ENCODE data around the gene MKX. TPM values are rescaled to one million over a fixed set of nuclear protein-coding genes. Genes with fewer than 3 reads are reported as not detected.

The MKX gene
- total RNA-seq, 1 donor from 2014 or later: 1.7 TPM

DNA sequence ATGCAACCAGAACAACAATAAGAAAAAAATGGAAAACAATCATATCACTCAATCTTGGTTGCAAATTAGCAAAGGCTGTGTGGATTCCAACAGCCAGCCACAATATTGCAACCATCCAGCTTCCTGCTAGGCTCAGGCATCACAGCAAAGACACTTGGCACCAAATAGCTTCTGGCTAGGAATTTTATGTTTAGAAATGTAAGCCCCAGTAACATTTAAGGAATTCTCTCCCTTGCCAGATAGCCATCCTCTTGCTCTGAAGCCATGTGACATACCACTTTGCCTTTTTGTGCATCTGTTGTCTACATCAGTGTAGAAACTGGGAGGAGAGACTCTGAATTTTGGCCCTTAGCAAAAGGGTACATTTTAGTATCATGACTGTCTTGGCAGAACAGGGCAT lies 22.2 kb downstream of the MKX start:
- no peak for ATAC-seq
- Histone ChIP-seq H3K27ac (no peak overlapping the region), H3K36me3 (no peaks in the 10 kb centered on the region), H3K27me3 (no peaks in the 10 kb centered on the region), H3K4me3 (no peak overlapping the region), H3K9me3 (no peaks in the 10 kb centered on the region), H3K4me1 (no peaks in the 10 kb centered on the region)
- DNase-seq: no peak
- intact Hi-C loops (cut with DNase I): no loop called here
- TF ChIP-seq, protein P1, sequence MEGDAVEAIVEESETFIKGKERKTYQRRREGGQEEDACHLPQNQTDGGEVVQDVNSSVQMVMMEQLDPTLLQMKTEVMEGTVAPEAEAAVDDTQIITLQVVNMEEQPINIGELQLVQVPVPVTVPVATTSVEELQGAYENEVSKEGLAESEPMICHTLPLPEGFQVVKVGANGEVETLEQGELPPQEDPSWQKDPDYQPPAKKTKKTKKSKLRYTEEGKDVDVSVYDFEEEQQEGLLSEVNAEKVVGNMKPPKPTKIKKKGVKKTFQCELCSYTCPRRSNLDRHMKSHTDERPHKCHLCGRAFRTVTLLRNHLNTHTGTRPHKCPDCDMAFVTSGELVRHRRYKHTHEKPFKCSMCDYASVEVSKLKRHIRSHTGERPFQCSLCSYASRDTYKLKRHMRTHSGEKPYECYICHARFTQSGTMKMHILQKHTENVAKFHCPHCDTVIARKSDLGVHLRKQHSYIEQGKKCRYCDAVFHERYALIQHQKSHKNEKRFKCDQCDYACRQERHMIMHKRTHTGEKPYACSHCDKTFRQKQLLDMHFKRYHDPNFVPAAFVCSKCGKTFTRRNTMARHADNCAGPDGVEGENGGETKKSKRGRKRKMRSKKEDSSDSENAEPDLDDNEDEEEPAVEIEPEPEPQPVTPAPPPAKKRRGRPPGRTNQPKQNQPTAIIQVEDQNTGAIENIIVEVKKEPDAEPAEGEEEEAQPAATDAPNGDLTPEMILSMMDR (IDR thresholded peaks at IDR 0.05): no peak

DNA sequence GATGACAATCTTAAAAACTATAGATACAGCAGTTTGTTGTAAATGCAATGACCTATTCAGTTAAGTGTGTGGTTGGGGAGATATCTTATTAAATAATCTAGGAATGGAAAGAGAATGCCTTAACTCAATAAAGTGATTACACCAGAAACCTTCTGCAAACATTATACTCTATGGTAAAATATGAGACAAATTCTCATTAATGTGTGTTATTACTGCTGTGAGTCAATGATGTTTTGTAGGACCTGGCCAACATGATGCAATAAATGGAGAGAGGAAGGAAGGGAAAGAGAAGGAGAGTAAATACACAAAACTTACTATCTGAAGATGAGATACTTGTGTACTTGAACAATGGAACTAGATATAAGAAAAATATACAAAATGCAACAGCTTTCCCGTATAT lies 25.1 kb downstream of the MKX start:
- Histone ChIP-seq H3K27ac (no peak overlapping the region), H3K9me3 (no peaks in the 10 kb centered on the region), H3K4me3 (no peak overlapping the region), H3K4me1 (no peaks in the 10 kb centered on the region), H3K27me3 (no peaks in the 10 kb centered on the region), H3K36me3 (no peaks in the 10 kb centered on the region)
- ATAC-seq (no peak), DNase-seq (no peak)
- intact Hi-C loops (cut with DNase I): no loop called here
- TF ChIP-seq, protein P1 (IDR thresholded peaks at IDR 0.05): no peak

DNA sequence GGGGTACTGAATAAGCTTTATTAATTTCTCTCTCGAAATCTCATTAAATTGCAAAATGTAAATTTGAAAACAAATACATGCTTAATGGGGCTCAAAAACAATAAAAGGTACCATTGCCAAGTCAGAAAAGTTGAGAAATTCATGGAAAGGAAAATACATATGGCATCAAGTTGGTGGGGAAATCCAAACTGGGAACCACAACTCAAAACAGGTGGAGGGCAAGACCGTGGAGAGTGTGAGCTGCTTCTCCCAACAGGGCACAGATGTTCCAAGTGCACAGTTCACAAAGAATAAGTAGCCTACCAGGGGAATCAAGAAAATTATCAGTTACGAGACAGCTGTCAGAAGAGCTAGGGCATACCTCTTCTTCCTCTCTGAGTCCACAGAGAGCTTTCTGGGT lies 26.6 kb downstream of the MKX start:
- Histone ChIP-seq H3K27me3 (no peaks in the 10 kb centered on the region), H3K27ac (no peak overlapping the region), H3K9me3 (no peaks in the 10 kb centered on the region), H3K36me3 (no peaks in the 10 kb centered on the region), H3K4me1 (no peaks in the 10 kb centered on the region), H3K4me3 (no peak overlapping the region)
- DNase-seq (no peak), ATAC-seq (no peak)
- TF ChIP-seq, protein P1 (IDR thresholded peaks at IDR 0.05): no peak
- intact Hi-C loops (cut with DNase I): no loop called here

DNA sequence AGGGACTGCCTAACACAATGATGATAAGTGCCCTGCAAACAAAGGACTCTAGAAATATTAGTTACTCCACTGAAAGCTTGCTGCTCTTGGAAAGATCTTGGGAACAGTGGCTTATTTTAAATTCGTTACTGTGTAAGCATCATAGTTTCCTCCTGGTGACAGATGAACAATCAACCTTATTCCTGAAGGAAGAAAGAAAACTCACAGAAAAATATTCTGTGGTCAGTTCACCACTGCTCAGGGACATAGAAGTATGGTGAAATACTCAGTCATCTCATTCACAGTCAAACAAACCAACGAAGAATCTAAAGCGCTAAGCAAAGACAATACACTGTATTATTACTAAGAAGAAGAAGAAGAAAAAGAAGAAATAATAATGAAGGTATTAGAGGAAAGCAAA lies 27.8 kb downstream of the MKX start:
- Histone ChIP-seq H3K4me1 (no peaks in the 10 kb centered on the region), H3K4me3 (no peak overlapping the region), H3K36me3 (no peaks in the 10 kb centered on the region), H3K9me3 (no peaks in the 10 kb centered on the region), H3K27ac (no peak overlapping the region), H3K27me3 (no peaks in the 10 kb centered on the region)
- DNase-seq (no peak), ATAC-seq (no peak)
- TF ChIP-seq, protein P1 (IDR thresholded peaks at IDR 0.05): no peak
- intact Hi-C loops (cut with DNase I): no loop called here

DNA sequence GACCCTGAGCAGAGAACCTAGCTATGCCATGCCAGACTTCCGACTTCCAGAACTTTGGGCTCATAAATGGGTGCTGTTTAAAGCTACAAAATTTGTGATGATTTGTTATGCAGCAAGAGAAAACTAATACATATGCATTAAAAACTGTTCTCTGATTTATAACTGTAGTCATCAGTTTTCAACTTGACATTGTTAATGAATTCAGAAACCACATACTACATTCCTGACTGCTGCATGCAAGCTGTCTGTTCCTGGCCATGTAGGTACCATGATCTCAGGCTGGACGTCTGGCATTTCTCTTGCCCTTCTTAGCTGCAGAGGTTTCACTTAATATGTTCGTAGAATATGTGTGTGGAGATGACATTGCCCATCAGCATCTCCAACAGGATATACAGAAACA lies 28.4 kb downstream of the MKX start:
- no peaks in the 10 kb centered on the region for H3K9me3 ChIP-seq
- H3K4me1 ChIP-seq: no peaks in the 10 kb centered on the region
- H3K27ac ChIP-seq: no peak overlapping the region
- ATAC-seq: no peak
- no peak overlapping the region for H3K4me3 ChIP-seq
- intact Hi-C loops (cut with DNase I): no loop called here
- no peak for DNase-seq
- H3K27me3 ChIP-seq: no peaks in the 10 kb centered on the region
- TF ChIP-seq, protein P1 (IDR thresholded peaks at IDR 0.05): no peak
- H3K36me3 ChIP-seq: no peaks in the 10 kb centered on the region

DNA sequence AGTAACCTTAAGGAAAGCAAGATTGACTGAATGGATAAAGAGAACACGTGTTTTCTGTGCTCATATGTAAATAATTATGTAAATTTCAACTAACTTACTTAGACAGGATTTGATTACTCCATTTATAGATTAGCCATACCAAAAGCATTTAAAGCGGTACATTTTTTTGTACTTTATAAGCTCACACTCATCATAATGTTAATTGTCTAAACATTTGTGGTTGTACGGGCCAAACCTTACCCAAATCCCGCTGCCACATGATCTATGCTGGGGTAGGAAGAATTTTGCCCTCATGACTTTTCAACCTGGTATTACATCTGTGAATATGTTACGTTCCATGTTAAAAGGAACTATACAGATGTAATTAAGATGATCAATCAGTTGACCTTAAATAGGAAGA lies 29.1 kb downstream of the MKX start:
- DNase-seq: no peak
- H3K36me3 ChIP-seq: no peaks in the 10 kb centered on the region
- TF ChIP-seq, protein P1 (IDR thresholded peaks at IDR 0.05): no peak
- no peak for ATAC-seq
- H3K9me3 ChIP-seq: no peaks in the 10 kb centered on the region
- H3K4me1 ChIP-seq: no peaks in the 10 kb centered on the region
- H3K4me3 ChIP-seq: no peak overlapping the region
- H3K27ac ChIP-seq: no peak overlapping the region
- intact Hi-C loops (cut with DNase I): no loop called here
- no peaks in the 10 kb centered on the region for H3K27me3 ChIP-seq

Measured in upper lobe of right lung (tissue), 1 donor.